OCI-LY7 (cell line): ENCODE data around the gene CEP68. TPM values are rescaled to one million over a fixed set of nuclear protein-coding genes. Genes with fewer than 3 reads are reported as not detected.

Experiments used
- BruUV-seq: library from RNA; stranded (reverse); fragments of 400-500 nt; replicated peaks from 2 replicates; lab custom pipeline; 2021; lab: Mats Ljungman, UMichigan
- CTCF ChIA-PET: fragments of 300-600 bp; sonication (Branson Sonifier 250); formaldehyde crosslinking; loops from one replicate; lab custom pipeline; 2022; ENCODE audit warnings: antibody characterized with exemption; ENCODE audit not compliant: unreplicated experiment; lab: Charles Lee
- POLR2A ChIA-PET: fragments of 300-600 bp; sonication (Branson Sonifier 250); formaldehyde crosslinking; loops from one replicate; lab custom pipeline; 2022; ENCODE audit warnings: antibody characterized with exemption; lab: Charles Lee
- DNase-seq: peaks from one replicate; pipeline ENCODE4 v3.0.0-alpha.2; 2015; ENCODE audit warnings: low spot score
- H2AFZ ChIP-seq: fragments of 200-600 bp; sonication (generic), shearing (Covaris generic); 2 replicates; pipeline ENCODE4 v1.6.1; 2014; ENCODE audit warnings: mild to moderate bottlenecking, antibody characterized with exemption, low read length, moderate library complexity
- H3K27ac ChIP-seq: fragments of 200-600 bp; sonication (generic); 2 replicates; pipeline ENCODE4 v1.5.1; 2014; ENCODE audit warnings: mixed run types, low read depth, mild to moderate bottlenecking, moderate library complexity, low read length, inconsistent platforms; ENCODE audit not compliant: poor library complexity, severe bottlenecking
- H3K36me3 ChIP-seq: fragments of 200-600 bp; sonication (generic); 2 replicates; pipeline ENCODE4 v1.6.1; 2014; ENCODE audit warnings: mild to moderate bottlenecking, antibody characterized with exemption, low read length, moderate library complexity, mixed read lengths; ENCODE audit not compliant: insufficient read depth
- H3K4me1 ChIP-seq: fragments of 200-600 bp; sonication (generic); 2 replicates; pipeline ENCODE4 v1.5.1; 2014; ENCODE audit warnings: mild to moderate bottlenecking, low read length; ENCODE audit not compliant: insufficient read depth, poor library complexity, severe bottlenecking
- H3K4me2 ChIP-seq: fragments of 200-600 bp; sonication (generic); 2 replicates; pipeline ENCODE4 v1.6.1; 2014; ENCODE audit warnings: mild to moderate bottlenecking, low read length
- H3K4me3 ChIP-seq: fragments of 200-600 bp; sonication (generic); 2 replicates; pipeline ENCODE4 v1.5.1; 2014; ENCODE audit warnings: mild to moderate bottlenecking, low read depth, low read length; ENCODE audit not compliant: poor library complexity, severe bottlenecking
- H3K79me2 ChIP-seq: fragments of 200-600 bp; sonication (generic); 2 replicates; pipeline ENCODE4 v1.6.1; 2016; ENCODE audit warnings: low read depth, mild to moderate bottlenecking, low read length, moderate library complexity, mixed read lengths; ENCODE audit not compliant: insufficient read depth
- H3K9me2 ChIP-seq: fragments of 200-600 bp; sonication (generic); 2 replicates; pipeline ENCODE4 v1.6.1; 2016; ENCODE audit warnings: mild to moderate bottlenecking, low read length, mixed read lengths; ENCODE audit not compliant: insufficient read depth
- H3K9me3 ChIP-seq: fragments of 200-600 bp; sonication (generic); 2 replicates; pipeline ENCODE4 v1.6.1; 2014; ENCODE audit warnings: mild to moderate bottlenecking, mixed run types, low read length, mixed read lengths
- H4K20me1 ChIP-seq: fragments of 200-600 bp; sonication (generic); 2 replicates; pipeline ENCODE4 v1.6.1; 2014; ENCODE audit warnings: mild to moderate bottlenecking, antibody characterized with exemption, low read length, moderate library complexity, mixed read lengths; ENCODE audit not compliant: insufficient read depth
- EZH2phosphoT487 ChIP-seq: fragments of 200-600 bp; sonication (generic); IDR thresholded peaks from 2 replicates; pipeline ENCODE4 v1.6.1; 2018; ENCODE audit warnings: low read depth, borderline replicate concordance, mild to moderate bottlenecking, mixed run types, antibody characterized with exemption, low read length, moderate library complexity, mixed read lengths
- intact Hi-C: fragments of 100-400 bp; cut with micrococcal nuclease; formaldehyde crosslinking; loops from one replicate; pipeline ENCODE4 v1.10.0; 2022; ENCODE audit not compliant: unreplicated experiment
- total RNA-seq, 2 experiments: library from RNA; depleted of rRNA in 1 of 2; stranded (reverse); fragments of >200 nt in 1 of 2; shearing (Covaris generic) in 1 of 2; gene quantifications; 2 replicates each; pipeline ENCODE4 v1.2.3, GENCODE V29; 2014 to 2022
- TF ChIP-seq, protein P1 (sequence below): fragments of 200-600 bp; sonication (generic); conservative IDR thresholded peaks from 2 replicates; pipeline ENCODE4 v1.5.1; 2014; ENCODE audit warnings: mild to moderate bottlenecking, antibody characterized with exemption, low read length, moderate library complexity, mixed read lengths

The CEP68 gene
- total RNA-seq, 2 experiments from 2014 or later: 8.7 to 17.1 TPM

GRCh38 chr2:65044097-65044735 is 12.0 kb upstream of the CEP68 start:
- no TSS peak for BruUV-seq
- CTCF ChIA-PET: interaction anchor here (1.0 kb wide), 1 partner anchor 20 kb away, joined by 3 read pairs; no protein-coding TSS in a partner anchor
- no peak for DNase-seq
- TF ChIP-seq, protein P1, sequence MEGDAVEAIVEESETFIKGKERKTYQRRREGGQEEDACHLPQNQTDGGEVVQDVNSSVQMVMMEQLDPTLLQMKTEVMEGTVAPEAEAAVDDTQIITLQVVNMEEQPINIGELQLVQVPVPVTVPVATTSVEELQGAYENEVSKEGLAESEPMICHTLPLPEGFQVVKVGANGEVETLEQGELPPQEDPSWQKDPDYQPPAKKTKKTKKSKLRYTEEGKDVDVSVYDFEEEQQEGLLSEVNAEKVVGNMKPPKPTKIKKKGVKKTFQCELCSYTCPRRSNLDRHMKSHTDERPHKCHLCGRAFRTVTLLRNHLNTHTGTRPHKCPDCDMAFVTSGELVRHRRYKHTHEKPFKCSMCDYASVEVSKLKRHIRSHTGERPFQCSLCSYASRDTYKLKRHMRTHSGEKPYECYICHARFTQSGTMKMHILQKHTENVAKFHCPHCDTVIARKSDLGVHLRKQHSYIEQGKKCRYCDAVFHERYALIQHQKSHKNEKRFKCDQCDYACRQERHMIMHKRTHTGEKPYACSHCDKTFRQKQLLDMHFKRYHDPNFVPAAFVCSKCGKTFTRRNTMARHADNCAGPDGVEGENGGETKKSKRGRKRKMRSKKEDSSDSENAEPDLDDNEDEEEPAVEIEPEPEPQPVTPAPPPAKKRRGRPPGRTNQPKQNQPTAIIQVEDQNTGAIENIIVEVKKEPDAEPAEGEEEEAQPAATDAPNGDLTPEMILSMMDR: no peak
- TF ChIP-seq EZH2phosphoT487: no peak
- Histone ChIP-seq H3K4me1 (peaks cover 9% of the 10 kb centered on the region), H3K4me3 (no peak overlapping the region), H3K9me2 (no peaks in the 10 kb centered on the region), H3K79me2 (no peaks in the 10 kb centered on the region), H3K4me2 (no peak overlapping the region), H3K9me3 (peaks cover 27% of the 10 kb centered on the region), H2AFZ (no peak overlapping the region), H4K20me1 (no peaks in the 10 kb centered on the region), H3K36me3 (peaks cover 49% of the 10 kb centered on the region), H3K27ac (no peak overlapping the region)
- POLR2A ChIA-PET: interaction anchor here (1.3 to 1.9 kb wide), 3 partner anchors 10 to 12 kb away, joined by 6 to 8 read pairs (median 6); partner anchors contain the start of gene CEP68
- intact Hi-C loops: loop anchor here (5.0 kb wide), 1 partner anchor 712 kb away; no protein-coding TSS in a partner anchor

DNA sequence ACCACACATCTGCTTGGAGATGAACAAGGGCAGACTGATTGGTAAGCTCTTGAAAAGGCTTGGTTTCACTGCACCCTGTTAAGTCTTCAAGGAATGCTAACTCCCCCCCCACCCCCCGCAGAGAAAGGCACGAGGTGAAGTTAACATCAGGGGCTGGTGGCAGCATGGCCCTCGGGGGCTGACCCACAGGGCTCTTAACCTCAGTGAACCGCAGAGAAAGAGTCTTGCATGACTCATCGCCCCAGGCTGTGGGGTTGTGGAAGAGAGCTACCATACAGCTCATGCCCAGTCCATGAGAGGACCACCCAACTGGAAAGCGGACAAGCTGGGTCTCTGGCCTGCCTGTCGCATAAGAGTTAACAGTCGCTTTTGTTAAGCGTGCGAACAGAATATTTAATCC is 10.6 kb upstream of the CEP68 start:
- no TSS peak for BruUV-seq
- H3K4me1 ChIP-seq: peaks cover 4% of the 10 kb centered on the region
- POLR2A ChIA-PET: interaction anchor here (0.6 kb wide), 1 partner anchor 988 kb away, joined by 3 read pairs; no protein-coding TSS in a partner anchor
- CTCF ChIA-PET: no interaction called here
- TF ChIP-seq EZH2phosphoT487: no peak
- TF ChIP-seq, protein P1: no peak
- no peaks in the 10 kb centered on the region for H3K79me2 ChIP-seq
- no peak overlapping the region for H3K27ac ChIP-seq
- H3K36me3 ChIP-seq: peaks cover 49% of the 10 kb centered on the region
- H2AFZ ChIP-seq: no peak overlapping the region
- peaks cover 31% of the 10 kb centered on the region for H3K9me3 ChIP-seq
- DNase-seq: no peak
- no peak overlapping the region for H3K4me2 ChIP-seq
- H4K20me1 ChIP-seq: no peaks in the 10 kb centered on the region
- intact Hi-C loops: no loop called here
- H3K4me3 ChIP-seq: no peak overlapping the region
- no peaks in the 10 kb centered on the region for H3K9me2 ChIP-seq
